Mesenchymal stem cell (in vitro differentiated cells and primary cell): ENCODE measurements around the gene DNAH7.
"Not testable (repeated sequence)": the region's sequence is repeated elsewhere in the genome, so short reads cannot be mapped to it uniquely, and the experiment has no call there.

Experiments
- DNase-seq: peaks from one replicate; pipeline ENCODE4 v3.0.0-alpha.2; 2013
- H2AFZ ChIP-seq: one replicate; pipeline ENCODE4 v1.6.1; 2013; ENCODE audit warnings: low read depth, mild to moderate bottlenecking, control low read depth, inconsistent platforms, low read length, moderate library complexity
- H2AK5ac ChIP-seq: 2 replicates; pipeline ENCODE4 v1.6.1; 2013; ENCODE audit warnings: low read length, moderate library complexity, mild to moderate bottlenecking, inconsistent platforms; ENCODE audit not compliant: severe bottlenecking
- H2BK120ac ChIP-seq: one replicate; pipeline ENCODE4 v1.6.1; 2013; ENCODE audit warnings: low read depth, mild to moderate bottlenecking, inconsistent platforms, low read length, moderate library complexity
- H2BK12ac ChIP-seq, 2 experiments: one replicate each; pipeline ENCODE4 v1.6.1; 2013; ENCODE audit warnings: inconsistent platforms in 2 of 2, low read length in 2 of 2, mild to moderate bottlenecking in 2 of 2, moderate library complexity in 2 of 2, control low read depth in 1 of 2
- H2BK15ac ChIP-seq: one replicate; pipeline ENCODE4 v1.6.1; 2013; ENCODE audit warnings: mild to moderate bottlenecking, low read depth, inconsistent platforms; ENCODE audit not compliant: poor library complexity, severe bottlenecking
- H2BK5ac ChIP-seq: 2 replicates; pipeline ENCODE4 v1.6.1; 2013; ENCODE audit warnings: low read depth, mild to moderate bottlenecking, low read length, control low read depth, inconsistent platforms; ENCODE audit not compliant: poor library complexity, severe bottlenecking
- H3K14ac ChIP-seq, 2 experiments: one replicate each; pipeline ENCODE4 v1.6.1; 2013; ENCODE audit warnings: inconsistent platforms in 2 of 2, low read length in 2 of 2, control low read depth in 1 of 2, mild to moderate bottlenecking in 1 of 2, moderate library complexity in 1 of 2
- H3K18ac ChIP-seq, 2 experiments: one replicate each; pipeline ENCODE4 v1.6.1; 2013; ENCODE audit warnings: inconsistent platforms in 2 of 2, low read length in 2 of 2, control low read depth in 1 of 2, low read depth in 1 of 2, mild to moderate bottlenecking in 1 of 2
- H3K23ac ChIP-seq, 2 experiments: one replicate each; pipeline ENCODE4 v1.6.1; 2013; ENCODE audit warnings: inconsistent platforms in 2 of 2, low read length in 2 of 2, mild to moderate bottlenecking in 2 of 2, moderate library complexity in 2 of 2, control low read depth in 1 of 2
- H3K27ac ChIP-seq: 2 replicates; pipeline ENCODE4 v1.5.1; 2013; ENCODE audit warnings: mild to moderate bottlenecking, moderate library complexity, low read length, control low read depth, inconsistent platforms; ENCODE audit not compliant: poor library complexity, severe bottlenecking
- H3K27me3 ChIP-seq, 2 experiments: 2 replicates each; pipeline versions ENCODE4 v1.6.1 to v1.7.0; 2013; ENCODE audit warnings: low read length in 2 of 2, mild to moderate bottlenecking in 2 of 2, moderate library complexity in 2 of 2, control low read depth in 1 of 2, inconsistent platforms in 1 of 2; ENCODE audit not compliant: control insufficient read depth in 1 of 2, insufficient read depth in 1 of 2
- H3K36me3 ChIP-seq, 2 experiments: 2 replicates each; pipeline versions ENCODE4 v1.6.1 to v1.7.0; 2013; ENCODE audit warnings: low read length in 2 of 2, control low read depth in 1 of 2, inconsistent platforms in 1 of 2, low read depth in 1 of 2, mild to moderate bottlenecking in 1 of 2; ENCODE audit not compliant: insufficient read depth in 2 of 2, control insufficient read depth in 1 of 2
- H3K4ac ChIP-seq, 2 experiments: one replicate each; pipeline ENCODE4 v1.6.1; 2013; ENCODE audit warnings: inconsistent platforms in 2 of 2, low read length in 2 of 2, mild to moderate bottlenecking in 2 of 2, moderate library complexity in 2 of 2, control low read depth in 1 of 2, low read depth in 1 of 2
- H3K4me1 ChIP-seq: 2 replicates; pipeline ENCODE4 v1.6.1; 2013; ENCODE audit warnings: low read depth, low read length, control low read depth; ENCODE audit not compliant: control insufficient read depth, insufficient read depth
- H3K4me2 ChIP-seq: 2 replicates; pipeline ENCODE4 v1.6.1; 2013; ENCODE audit warnings: low read length, mild to moderate bottlenecking, inconsistent platforms; ENCODE audit not compliant: poor library complexity, severe bottlenecking
- H3K4me3 ChIP-seq, 2 experiments: 2 replicates each; pipeline versions ENCODE4 v1.5.1 to v1.7.0; 2013; ENCODE audit warnings: low read length in 2 of 2, mild to moderate bottlenecking in 2 of 2, control low read depth in 1 of 2, low read depth in 1 of 2; ENCODE audit not compliant: insufficient read depth in 1 of 2
- H3K79me1 ChIP-seq: replicated peaks from 2 replicates; pipeline ENCODE4 v1.6.1; 2013; ENCODE audit warnings: mild to moderate bottlenecking, control low read depth, low read length, inconsistent platforms; ENCODE audit not compliant: poor library complexity, severe bottlenecking
- H3K9ac ChIP-seq: 2 replicates; pipeline ENCODE4 v1.7.0; 2013; ENCODE audit warnings: mild to moderate bottlenecking, low read length, moderate library complexity
- H3K9me3 ChIP-seq: 2 replicates; pipeline ENCODE4 v1.7.0; 2013; ENCODE audit warnings: mild to moderate bottlenecking, low read length; ENCODE audit not compliant: control insufficient read depth
- H4K8ac ChIP-seq: one replicate; pipeline ENCODE4 v1.6.1; 2013; ENCODE audit warnings: inconsistent platforms, mild to moderate bottlenecking, low read length, moderate library complexity
- H4K91ac ChIP-seq: one replicate; pipeline ENCODE4 v1.6.1; 2013; ENCODE audit warnings: mild to moderate bottlenecking, low read length, inconsistent platforms
- WGBS: methylation state at CpG from one replicate; pipeline ENCODE4 v1.1.7; 2013; ENCODE audit warnings: mixed read lengths; 5-methylcytosine and 5-hydroxymethylcytosine counted together

DNAH7 gene

DNA sequence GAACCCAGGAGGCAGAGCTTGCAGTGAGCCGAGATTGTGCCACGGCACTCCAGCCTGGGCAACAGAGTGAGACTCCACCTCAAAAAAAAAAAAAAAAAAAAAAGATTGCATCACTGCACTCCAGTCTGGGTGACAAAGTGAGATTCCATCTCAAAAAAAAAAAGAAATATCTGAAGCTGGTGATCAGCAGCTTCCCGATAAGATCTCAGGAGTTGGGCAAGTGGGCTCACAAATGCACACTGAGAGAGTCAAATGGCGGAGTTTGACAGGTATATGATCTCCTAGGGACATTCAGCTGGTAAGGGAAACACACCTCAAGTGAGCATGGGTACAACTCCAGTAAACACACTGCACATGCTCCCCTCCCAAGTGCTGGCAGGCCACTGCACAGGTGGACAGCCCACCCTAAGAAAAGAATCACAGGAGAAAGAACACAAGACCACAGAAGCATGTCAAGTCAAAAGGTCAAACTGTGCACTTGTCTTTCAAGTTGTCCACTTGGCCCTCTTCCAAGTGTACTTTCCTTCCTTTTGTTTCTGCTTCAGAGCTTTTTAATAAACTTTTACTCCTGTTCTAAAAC lies 151.5 kb downstream of the DNAH7 start:
- DNase-seq, H4K8ac ChIP-seq, H3K4ac ChIP-seq, H2BK12ac ChIP-seq, H3K4me1 ChIP-seq, H3K27ac ChIP-seq, H3K23ac ChIP-seq, H3K9me3 ChIP-seq, H3K4me2 ChIP-seq, H2BK15ac ChIP-seq, H3K4me3 ChIP-seq, H3K79me1 ChIP-seq, H3K27me3 ChIP-seq, H3K36me3 ChIP-seq, H3K18ac ChIP-seq, H2BK120ac ChIP-seq, H4K91ac ChIP-seq, H2AK5ac ChIP-seq, H2AFZ ChIP-seq, H3K14ac ChIP-seq, H3K9ac ChIP-seq, H2BK5ac ChIP-seq: not testable (repeated sequence)
- WGBS = 85% methylated on average over 2 of the region's 4 CpGs

DNA sequence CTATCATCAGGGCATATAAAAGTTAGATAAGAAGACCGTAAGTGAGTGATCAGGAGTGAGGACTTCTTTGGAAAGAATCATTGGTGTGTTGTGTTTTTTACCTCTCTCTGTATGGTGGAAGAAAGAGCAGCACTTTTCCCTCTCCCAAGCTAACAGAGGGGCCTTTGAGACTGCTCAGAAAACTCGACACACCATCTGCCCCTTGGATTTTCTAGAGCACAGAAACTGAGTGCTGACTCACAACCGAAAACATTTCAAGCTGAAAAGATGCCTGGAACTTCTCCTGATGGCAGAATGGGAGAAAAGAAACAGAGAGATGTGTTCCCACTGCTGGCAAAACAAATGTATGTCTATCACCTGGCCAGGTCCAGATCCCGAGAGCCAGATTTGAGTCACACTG lies 156.6 kb downstream of the DNAH7 start:
- 84% methylated on average over 4 of the region's 4 CpGs for WGBS
- no peaks in the 10 kb centered on the region for H3K36me3 ChIP-seq
- no peak overlapping the region for H3K18ac ChIP-seq
- no peak overlapping the region for H4K91ac ChIP-seq
- H3K4me1 ChIP-seq = no peaks in the 10 kb centered on the region
- no peak overlapping the region for H3K4ac ChIP-seq
- H3K4me3 ChIP-seq = no peak overlapping the region
- DNase-seq = no peak
- H3K9ac ChIP-seq = no peak overlapping the region
- H2AFZ ChIP-seq = no peak overlapping the region
- H3K4me2 ChIP-seq = no peak overlapping the region
- no peaks in the 10 kb centered on the region for H3K27me3 ChIP-seq
- no peak overlapping the region for H3K14ac ChIP-seq
- H2BK120ac ChIP-seq = no peak overlapping the region
- H2BK5ac ChIP-seq = no peak overlapping the region
- H2BK12ac ChIP-seq = no peak overlapping the region
- H3K23ac ChIP-seq = no peak overlapping the region
- H4K8ac ChIP-seq = no peak overlapping the region
- no peak overlapping the region for H3K27ac ChIP-seq
- H2BK15ac ChIP-seq = no peak overlapping the region
- H2AK5ac ChIP-seq = no peak overlapping the region
- H3K79me1 ChIP-seq = no peaks in the 10 kb centered on the region
- no peaks in the 10 kb centered on the region for H3K9me3 ChIP-seq

DNA sequence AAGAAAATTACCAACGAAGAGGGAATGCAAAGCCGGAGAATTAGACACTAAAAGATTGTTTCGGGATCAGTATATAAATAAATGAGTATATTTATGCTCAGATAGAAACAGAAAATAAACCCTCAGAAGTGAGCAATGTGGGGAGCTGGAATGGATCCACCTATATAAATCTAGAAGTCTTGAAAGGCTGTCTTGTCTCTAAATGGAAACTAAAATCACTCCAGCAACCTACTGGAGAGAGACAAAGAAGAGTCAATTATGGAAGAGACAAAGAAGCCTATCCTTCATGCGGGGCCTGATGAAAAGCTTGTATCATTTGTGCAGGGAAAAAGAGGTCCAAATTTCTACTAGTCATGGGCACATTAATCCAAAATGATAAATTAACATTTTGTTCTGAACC lies 158.1 kb downstream of the DNAH7 start:
- Histone ChIP-seq H3K4ac (no peak overlapping the region), H2BK120ac (no peak overlapping the region), H3K9me3 (no peaks in the 10 kb centered on the region), H3K27me3 (no peaks in the 10 kb centered on the region), H4K91ac (no peak overlapping the region), H3K4me3 (no peak overlapping the region), H2AFZ (no peak overlapping the region), H3K18ac (no peak overlapping the region), H3K36me3 (no peaks in the 10 kb centered on the region), H2AK5ac (no peak overlapping the region), H2BK15ac (no peak overlapping the region), H3K4me1 (no peaks in the 10 kb centered on the region), H3K27ac (no peak overlapping the region), H2BK5ac (no peak overlapping the region), H3K9ac (no peak overlapping the region), H3K23ac (no peak overlapping the region), H3K79me1 (no peaks in the 10 kb centered on the region), H2BK12ac (no peak overlapping the region), H3K4me2 (no peak overlapping the region), H4K8ac (no peak overlapping the region), H3K14ac (no peak overlapping the region)
- WGBS = 71% methylated on average over 1 of the region's 4 CpGs
- no peak for DNase-seq

DNA sequence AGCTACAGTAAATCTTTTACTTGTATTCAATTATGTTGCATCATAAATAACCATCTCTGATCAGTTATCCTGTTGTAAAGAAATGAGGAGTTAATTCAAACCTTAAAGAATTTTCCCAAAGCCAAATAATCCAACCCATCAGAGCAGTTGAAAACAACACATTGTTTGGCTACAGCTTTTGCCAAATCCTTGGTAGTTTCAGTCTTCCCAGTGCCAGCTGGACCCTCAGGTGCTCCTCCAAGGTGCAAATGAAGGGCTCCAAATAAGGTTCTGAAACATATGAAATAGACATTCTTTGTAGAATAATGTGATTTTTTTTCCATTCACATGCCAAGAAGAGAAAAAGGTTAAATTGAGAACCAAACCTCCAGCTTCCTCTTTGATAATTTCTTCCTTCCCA lies 158.7 kb downstream of the DNAH7 start:
- Histone ChIP-seq H2AK5ac (no peak overlapping the region), H4K8ac (no peak overlapping the region), H3K14ac (no peak overlapping the region), H3K23ac (no peak overlapping the region), H3K27me3 (no peaks in the 10 kb centered on the region), H3K18ac (no peak overlapping the region), H2BK15ac (no peak overlapping the region), H4K91ac (no peak overlapping the region), H3K4me1 (no peaks in the 10 kb centered on the region), H2AFZ (no peak overlapping the region), H3K4ac (no peak overlapping the region), H3K27ac (no peak overlapping the region), H2BK5ac (no peak overlapping the region), H2BK120ac (no peak overlapping the region), H3K9ac (no peak overlapping the region), H2BK12ac (no peak overlapping the region), H3K9me3 (no peaks in the 10 kb centered on the region), H3K79me1 (no peaks in the 10 kb centered on the region), H3K4me3 (no peak overlapping the region), H3K36me3 (no peaks in the 10 kb centered on the region), H3K4me2 (no peak overlapping the region)
- DNase-seq = no peak
